ENCODE measurements around the gene TMEM8B. TPM values are rescaled to one million over a fixed set of nuclear protein-coding genes. Genes with fewer than 3 reads are reported as not detected.

TMEM8B gene
- total and polyA plus RNA-seq, 2 donors (not counting 1 experiment from before 2014, with no cell fraction given) = 12.2 to 14.5 TPM

DNA sequence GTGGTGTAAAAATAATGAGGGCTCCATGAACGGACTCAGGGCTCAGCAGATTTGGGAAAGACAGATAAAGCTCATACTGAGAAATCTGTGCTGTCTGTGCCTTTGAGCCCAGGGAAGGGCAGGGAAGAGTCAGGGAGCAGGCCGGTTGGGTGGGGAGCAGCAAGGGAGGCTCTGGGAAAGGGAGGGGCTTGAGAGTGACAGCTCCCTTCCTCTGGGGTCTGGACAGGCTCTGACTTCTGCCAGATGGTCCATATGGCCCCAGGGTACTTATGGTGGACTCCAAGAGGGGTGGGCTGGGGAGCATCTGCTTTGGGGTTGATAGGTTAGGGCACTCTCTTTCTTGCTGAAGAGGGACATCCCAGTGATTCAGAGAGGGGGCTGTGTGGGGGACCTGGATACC, 35.6 kb upstream of the TMEM8B start:
- Histone ChIP-seq H4K20me1 (ENCODE audit: control insufficient read depth, insufficient read depth, low read length, poor library complexity, severe bottlenecking) (peaks cover 9% of the 10 kb centered on the region), H3K79me2 (ENCODE audit: control insufficient read depth, insufficient read depth, low read length) (peaks cover 5% of the 10 kb centered on the region), H3K36me3 (replicated peaks in 1 of 2; ENCODE audit: control extremely low read depth in 1 of 2, control insufficient read depth in 1 of 2, extremely low read depth in 1 of 2, insufficient read depth in 2 of 2, low read length in 1 of 2) (no peaks in the 10 kb centered on the region), H3K4me1 (ENCODE audit: control insufficient read depth in 2 of 2, insufficient read depth in 2 of 2, low read length in 2 of 2) (peaks cover 5% of the 10 kb centered on the region in 2 donors), H3K27me3 (replicated peaks in 1 of 4; ENCODE audit: control extremely low read depth in 1 of 4, control insufficient read depth in 3 of 4, insufficient read depth in 4 of 4, low read length in 3 of 4) (peaks cover 0 to 6% (median 3%) of the 10 kb centered on the region in 4 experiments), H3K27ac (ENCODE audit: low read length in 2 of 2) (no peak overlapping the region), H3K9me3 (ENCODE audit: control extremely low read depth in 1 of 3, control insufficient read depth in 2 of 3, insufficient read depth in 1 of 3, low read length in 2 of 3) (no peaks in the 10 kb centered on the region), H3K9ac (ENCODE audit: low read length) (no peak overlapping the region), H3K4me2 (replicated peaks; ENCODE audit: low read depth, low read length, poor library complexity, severe bottlenecking) (no peak overlapping the region), H3K4me3 (ENCODE audit: control extremely low read depth in 1 of 5, extremely low read depth in 1 of 5, insufficient read depth in 1 of 5, low read depth in 2 of 5, low read length in 4 of 5) (no peak overlapping the region), H2AFZ (ENCODE audit: insufficient read depth, low read depth, low read length, poor library complexity, severe bottlenecking) (no peak overlapping the region)
- WGBS (ENCODE audit: insufficient coverage) = 100% methylated on average over 2 of the region's 2 CpGs
- no peak for ATAC-seq (ENCODE audit: low read depth)
- intact Hi-C loops (cut with micrococcal nuclease) = no loop called here
- no peak for TF ChIP-seq EZH2 (IDR thresholded peaks at IDR 0.05; ENCODE audit: borderline replicate concordance, insufficient read depth, low read depth, low read length, poor library complexity, severe bottlenecking)
- TF ChIP-seq, protein P1, sequence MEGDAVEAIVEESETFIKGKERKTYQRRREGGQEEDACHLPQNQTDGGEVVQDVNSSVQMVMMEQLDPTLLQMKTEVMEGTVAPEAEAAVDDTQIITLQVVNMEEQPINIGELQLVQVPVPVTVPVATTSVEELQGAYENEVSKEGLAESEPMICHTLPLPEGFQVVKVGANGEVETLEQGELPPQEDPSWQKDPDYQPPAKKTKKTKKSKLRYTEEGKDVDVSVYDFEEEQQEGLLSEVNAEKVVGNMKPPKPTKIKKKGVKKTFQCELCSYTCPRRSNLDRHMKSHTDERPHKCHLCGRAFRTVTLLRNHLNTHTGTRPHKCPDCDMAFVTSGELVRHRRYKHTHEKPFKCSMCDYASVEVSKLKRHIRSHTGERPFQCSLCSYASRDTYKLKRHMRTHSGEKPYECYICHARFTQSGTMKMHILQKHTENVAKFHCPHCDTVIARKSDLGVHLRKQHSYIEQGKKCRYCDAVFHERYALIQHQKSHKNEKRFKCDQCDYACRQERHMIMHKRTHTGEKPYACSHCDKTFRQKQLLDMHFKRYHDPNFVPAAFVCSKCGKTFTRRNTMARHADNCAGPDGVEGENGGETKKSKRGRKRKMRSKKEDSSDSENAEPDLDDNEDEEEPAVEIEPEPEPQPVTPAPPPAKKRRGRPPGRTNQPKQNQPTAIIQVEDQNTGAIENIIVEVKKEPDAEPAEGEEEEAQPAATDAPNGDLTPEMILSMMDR (IDR thresholded peaks at IDR 0.05) = no peak
- no peak for DNase-seq
- Mint-ChIP-seq H3K4me3 (no peak overlapping the region), H3K9me3 (ENCODE audit: insufficient read depth) (no peaks in the 10 kb centered on the region), H3K4me1 (peaks cover 9% of the 10 kb centered on the region), H3K27ac (no peak overlapping the region), H3K27me3 (peaks cover 4% of the 10 kb centered on the region)
- POLR2A ChIA-PET = no interaction called here
- CTCF ChIA-PET = interaction anchor here (0.6 to 2.6 kb wide), 4 partner anchors 32 to 152 kb away, joined by 3 to 24 read pairs (median 12); no protein-coding TSS in a partner anchor

DNA sequence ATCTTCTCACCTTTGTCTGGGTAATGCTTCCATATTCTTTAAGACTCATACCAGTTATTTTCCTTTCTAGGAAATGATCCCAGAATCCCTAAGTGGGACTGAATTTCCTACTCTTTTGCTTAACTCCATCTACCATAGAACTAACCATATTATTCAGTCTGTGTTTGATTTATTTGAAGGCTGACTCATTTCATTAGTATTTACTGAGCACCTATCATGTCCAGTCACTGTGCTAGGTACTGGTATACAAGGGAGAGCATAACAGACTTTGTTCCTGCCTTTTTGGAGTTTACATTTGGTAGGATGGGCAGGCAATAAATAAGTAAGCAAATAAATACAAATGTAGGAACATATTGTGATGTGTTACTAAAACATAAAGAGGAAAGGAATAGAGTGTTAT, 33.3 kb upstream of the TMEM8B start:
- Histone ChIP-seq H3K4me2 (replicated peaks; ENCODE audit: low read depth, low read length, poor library complexity, severe bottlenecking) (no peak overlapping the region), H4K20me1 (ENCODE audit: control insufficient read depth, insufficient read depth, low read length, poor library complexity, severe bottlenecking) (peaks cover 6% of the 10 kb centered on the region), H2AFZ (ENCODE audit: insufficient read depth, low read depth, low read length, poor library complexity, severe bottlenecking) (no peak overlapping the region), H3K36me3 (replicated peaks in 1 of 2; ENCODE audit: control extremely low read depth in 1 of 2, control insufficient read depth in 1 of 2, extremely low read depth in 1 of 2, insufficient read depth in 2 of 2, low read length in 1 of 2) (peaks cover 0 to 3% of the 10 kb centered on the region in 2 experiments), H3K4me1 (ENCODE audit: control insufficient read depth in 2 of 2, insufficient read depth in 2 of 2, low read length in 2 of 2) (peaks cover 0 to 5% of the 10 kb centered on the region in 2 donors), H3K27ac (ENCODE audit: low read length in 2 of 2) (no peak overlapping the region), H3K9ac (ENCODE audit: low read length) (no peak overlapping the region), H3K79me2 (ENCODE audit: control insufficient read depth, insufficient read depth, low read length) (peaks cover 2% of the 10 kb centered on the region), H3K4me3 (ENCODE audit: control extremely low read depth in 1 of 5, extremely low read depth in 1 of 5, insufficient read depth in 1 of 5, low read depth in 2 of 5, low read length in 4 of 5) (no peak overlapping the region), H3K27me3 (replicated peaks in 1 of 4; ENCODE audit: control extremely low read depth in 1 of 4, control insufficient read depth in 3 of 4, insufficient read depth in 4 of 4, low read length in 3 of 4) (peaks cover 0 to 4% (median 1%) of the 10 kb centered on the region in 4 experiments), H3K9me3 (ENCODE audit: control extremely low read depth in 1 of 3, control insufficient read depth in 2 of 3, insufficient read depth in 1 of 3, low read length in 2 of 3) (no peaks in the 10 kb centered on the region)
- Mint-ChIP-seq H3K9me3 (ENCODE audit: insufficient read depth) (no peaks in the 10 kb centered on the region), H3K27ac (no peak overlapping the region), H3K4me1 (peaks cover 3% of the 10 kb centered on the region), H3K4me3 (no peak overlapping the region), H3K27me3 (no peaks in the 10 kb centered on the region)
- CTCF ChIA-PET = interaction anchor here (2.0 kb wide), 1 partner anchor 86 kb away, joined by 6 read pairs; no protein-coding TSS in a partner anchor
- intact Hi-C loops (cut with micrococcal nuclease) = no loop called here
- no peak for TF ChIP-seq EZH2 (IDR thresholded peaks at IDR 0.05; ENCODE audit: borderline replicate concordance, insufficient read depth, low read depth, low read length, poor library complexity, severe bottlenecking)
- TF ChIP-seq, protein P1 (IDR thresholded peaks at IDR 0.05) = no peak
- no peak for ATAC-seq (ENCODE audit: low read depth)
- POLR2A ChIA-PET = interaction anchor here (0.6 kb wide), 1 partner anchor 1967 kb away, joined by 3 read pairs; no protein-coding TSS in a partner anchor
- no peak for DNase-seq
